ENCODE measurements around the gene XPO5. TPM values are rescaled to one million over a fixed set of nuclear protein-coding genes. Genes with fewer than 3 reads are reported as not detected.

Gene XPO5
- total and polyA plus RNA-seq, 9 of the 15 experiments (the other 6 are each of a cell fraction or from before 2014, with no cell fraction given): 36.0 to 170 (median 99.1) TPM

GRCh38 chr6:43616725-43617472 is 41.1 kb upstream of the XPO5 start (continued):
- TF ChIP-seq E4F1 (CRISPR knock-in tag; IDR thresholded peaks at IDR 0.05; ENCODE audit: borderline replicate concordance) (no peak), POU5F1 (IDR thresholded peaks at IDR 0.05; ENCODE audit: borderline replicate concordance, low read depth, low read length, partially characterized antibody) (no peak), TEAD4 (IDR thresholded peaks at IDR 0.05; ENCODE audit: low read length) (peak; percentile 72), TEAD4 (CRISPR knock-in tag; IDR thresholded peaks at IDR 0.05; ENCODE audit: borderline replicate concordance) (no peak), RBBP5 (IDR thresholded peaks at IDR 0.05; ENCODE audit: borderline replicate concordance, insufficient read depth, low read length, poor library complexity, severe bottlenecking) (no peak), EP400 (IDR thresholded peaks at IDR 0.05) (no peak), ARID1B (IDR thresholded peaks at IDR 0.05) (peak; percentile 73), ZFP1 (CRISPR knock-in tag; IDR thresholded peaks at IDR 0.05) (no peak), HES1 (IDR thresholded peaks at IDR 0.05; ENCODE audit: low read depth) (no peak), EGR1 (conservative IDR thresholded peaks at IDR 0.05) (no peak), TRIM24 (IDR thresholded peaks at IDR 0.05) (no peak), NCOA2 (IDR thresholded peaks at IDR 0.05; ENCODE audit: partially characterized antibody in 2 of 2) (no peak), PBX2 (CRISPR knock-in tag; IDR thresholded peaks at IDR 0.05; ENCODE audit: low read depth) (no peak), PBX2 (tag; conservative IDR thresholded peaks at IDR 0.05; ENCODE audit: low read depth) (no peak), SIN3B (IDR thresholded peaks at IDR 0.05; ENCODE audit: low read depth) (no peak), ZFPM2 (CRISPR knock-in tag; IDR thresholded peaks at IDR 0.05) (no peak), IRF2 (CRISPR knock-in tag; IDR thresholded peaks at IDR 0.05) (no peak), GABPA (tag; conservative IDR thresholded peaks at IDR 0.05; ENCODE audit: low read depth) (no peak), TFE3 (CRISPR knock-in tag; IDR thresholded peaks at IDR 0.05) (no peak), ZBTB43 (CRISPR knock-in tag; IDR thresholded peaks at IDR 0.05) (no peak)
